NOMO-1 treated with dmso at 0.1 percent for 144 hours (cell line): Measurements from ENCODE around the gene OR5AU1.
A peak's percentile ranks its signal among the peaks of the same experiment; 100 is the strongest.

Experiments used
- DNase-seq: peaks from one replicate; lab custom pipeline; 2025; ENCODE audit not compliant: unreplicated experiment; lab: John Stamatoyannopoulos, UW

The OR5AU1 gene

GRCh38 chr14:21108791-21109190, 47.1 kb downstream of the OR5AU1 start:
- peak; percentile 8 for DNase-seq

GRCh38 chr14:21107283-21107800, 48.5 kb downstream of the OR5AU1 start:
- DNase-seq = peak; percentile 30

GRCh38 chr14:21106498-21107282, 49.2 kb downstream of the OR5AU1 start:
- peak; percentile 66 for DNase-seq

GRCh38 chr14:21106176-21106497, 49.7 kb downstream of the OR5AU1 start:
- DNase-seq = no peak

GRCh38 chr14:21105095-21105494, 50.8 kb downstream of the OR5AU1 start:
- no peak for DNase-seq
